ENCODE data around the gene ABCA4.

ABCA4 gene

DNA sequence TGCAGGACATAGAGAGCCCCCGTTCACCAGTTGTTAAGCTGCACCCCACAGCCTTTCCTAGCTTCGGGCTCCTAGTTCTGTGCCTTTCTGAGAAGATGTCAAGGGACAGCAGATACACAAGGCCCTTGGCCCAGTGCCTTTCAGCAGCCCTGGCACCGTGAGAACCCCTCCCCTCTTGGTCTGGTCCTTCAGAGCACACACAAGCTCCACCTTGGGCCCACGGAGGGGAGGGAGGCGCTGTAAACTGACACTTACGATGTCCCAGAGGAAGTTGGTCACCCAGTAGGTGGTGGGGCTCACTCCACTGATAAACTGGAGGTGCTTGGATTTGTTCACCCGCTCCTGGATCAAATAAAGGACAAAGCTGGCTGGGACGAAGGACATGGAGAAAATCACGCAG, 101.6 kb downstream of the ABCA4 start:
- no peak overlapping the region for H3K4me3 ChIP-seq (replicated peaks in 1 of 2; ENCODE audit: low read depth in 2 of 2, low read length in 2 of 2)
- no peak for DNase-seq (ENCODE audit: low read depth in 2 of 2)
- TF ChIP-seq, protein P1, sequence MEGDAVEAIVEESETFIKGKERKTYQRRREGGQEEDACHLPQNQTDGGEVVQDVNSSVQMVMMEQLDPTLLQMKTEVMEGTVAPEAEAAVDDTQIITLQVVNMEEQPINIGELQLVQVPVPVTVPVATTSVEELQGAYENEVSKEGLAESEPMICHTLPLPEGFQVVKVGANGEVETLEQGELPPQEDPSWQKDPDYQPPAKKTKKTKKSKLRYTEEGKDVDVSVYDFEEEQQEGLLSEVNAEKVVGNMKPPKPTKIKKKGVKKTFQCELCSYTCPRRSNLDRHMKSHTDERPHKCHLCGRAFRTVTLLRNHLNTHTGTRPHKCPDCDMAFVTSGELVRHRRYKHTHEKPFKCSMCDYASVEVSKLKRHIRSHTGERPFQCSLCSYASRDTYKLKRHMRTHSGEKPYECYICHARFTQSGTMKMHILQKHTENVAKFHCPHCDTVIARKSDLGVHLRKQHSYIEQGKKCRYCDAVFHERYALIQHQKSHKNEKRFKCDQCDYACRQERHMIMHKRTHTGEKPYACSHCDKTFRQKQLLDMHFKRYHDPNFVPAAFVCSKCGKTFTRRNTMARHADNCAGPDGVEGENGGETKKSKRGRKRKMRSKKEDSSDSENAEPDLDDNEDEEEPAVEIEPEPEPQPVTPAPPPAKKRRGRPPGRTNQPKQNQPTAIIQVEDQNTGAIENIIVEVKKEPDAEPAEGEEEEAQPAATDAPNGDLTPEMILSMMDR (IDR thresholded peaks at IDR 0.05; ENCODE audit: low read depth, low read length) = no peak

DNA sequence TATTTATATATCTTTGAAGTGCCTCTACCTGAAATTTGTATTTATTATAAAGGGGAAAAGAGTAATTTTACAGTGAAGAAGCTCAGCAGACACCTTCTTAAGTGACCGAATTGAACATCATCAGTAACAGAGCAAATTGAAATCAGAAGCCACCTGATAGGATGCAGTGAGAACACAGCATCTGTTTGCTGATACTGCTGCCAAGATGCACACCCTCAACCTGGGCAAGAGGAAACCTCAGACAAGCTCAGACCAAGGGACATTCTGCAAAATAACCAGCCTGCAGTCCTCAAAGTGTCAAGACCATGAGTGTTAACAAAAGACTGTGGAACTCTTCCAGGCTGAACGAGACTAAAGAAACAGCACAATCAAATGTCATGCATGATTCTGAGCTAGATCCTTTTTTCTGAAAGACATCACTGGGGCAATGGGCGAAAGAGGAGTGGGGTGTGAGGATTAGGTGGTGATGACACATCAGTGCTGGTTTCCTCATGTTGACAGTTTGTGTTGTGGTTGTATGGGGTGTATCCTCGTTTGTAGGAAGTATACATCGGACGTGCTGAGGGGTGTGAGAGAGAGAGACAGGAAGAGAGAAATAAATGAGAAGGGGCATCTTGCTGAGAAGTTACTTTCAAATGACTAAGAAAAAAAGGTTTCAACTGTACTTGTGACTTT, 103.7 kb downstream of the ABCA4 start:
- TF ChIP-seq, protein P1 (IDR thresholded peaks at IDR 0.05; ENCODE audit: low read depth, low read length) = no peak
- no peak overlapping the region for H3K4me3 ChIP-seq (replicated peaks in 1 of 2; ENCODE audit: low read depth in 2 of 2, low read length in 2 of 2)
- DNase-seq (ENCODE audit: low read depth in 2 of 2) = no peak

- DNase-seq (ENCODE audit: low read depth in 2 of 2) = no peak
- H3K4me3 ChIP-seq (replicated peaks in 1 of 2; ENCODE audit: low read depth in 2 of 2, low read length in 2 of 2) = no peak overlapping the region
- TF ChIP-seq, protein P1 (IDR thresholded peaks at IDR 0.05; ENCODE audit: low read depth, low read length) = no peak
Measured at GRCh38 chr1:94015489-94015817, 105.5 kb downstream of the ABCA4 start.

DNA sequence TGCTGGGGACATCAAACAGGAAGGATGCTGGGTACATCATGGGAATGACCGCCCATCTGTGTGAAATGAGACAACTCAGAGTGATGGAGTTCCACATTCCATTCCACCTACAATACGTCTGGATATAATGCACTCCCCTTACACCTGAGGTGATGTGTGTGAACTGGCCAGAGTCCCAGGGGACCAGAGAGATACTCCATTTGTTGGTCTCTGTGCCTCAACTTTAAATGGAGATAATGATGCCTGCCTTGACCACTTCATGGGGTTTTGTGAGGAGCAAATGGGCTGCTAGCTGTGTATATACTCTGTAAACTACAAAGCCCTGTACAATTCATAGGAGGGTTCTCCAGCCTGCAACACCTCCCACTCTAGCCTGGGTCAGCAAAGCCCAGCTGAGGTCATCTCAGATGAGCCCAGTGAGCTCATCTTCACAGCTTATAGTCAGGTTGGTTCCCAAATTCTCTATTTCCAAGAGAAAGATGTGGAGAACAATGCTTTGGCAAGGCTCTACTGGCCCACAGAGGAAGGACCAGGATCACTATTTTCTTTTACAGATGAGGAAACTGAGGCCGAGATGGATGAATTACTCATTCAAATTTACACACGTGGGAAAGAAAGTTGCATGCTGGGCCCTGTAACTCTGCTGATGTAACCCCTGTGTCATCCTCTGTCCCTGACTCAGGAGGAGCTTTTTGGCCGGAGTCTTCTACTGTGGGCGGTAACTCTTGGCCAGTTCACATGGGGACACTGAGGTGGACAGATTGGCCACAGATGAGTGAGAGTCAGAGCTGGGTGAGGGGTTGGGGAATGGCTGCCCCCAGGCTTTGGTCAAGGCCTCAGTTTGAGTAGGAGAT, 106.1 kb downstream of the ABCA4 start:
- peak in 1 of 2 donors; percentile 80 for DNase-seq (ENCODE audit: low read depth in 2 of 2)
- TF ChIP-seq, protein P1 (IDR thresholded peaks at IDR 0.05; ENCODE audit: low read depth, low read length) = no peak
- no peak overlapping the region for H3K4me3 ChIP-seq (replicated peaks in 1 of 2; ENCODE audit: low read depth in 2 of 2, low read length in 2 of 2)

GRCh38 chr1:94014087-94014486, 106.9 kb downstream of the ABCA4 start:
- no peak overlapping the region for H3K4me3 ChIP-seq (replicated peaks in 1 of 2; ENCODE audit: low read depth in 2 of 2, low read length in 2 of 2)
- TF ChIP-seq, protein P1 (IDR thresholded peaks at IDR 0.05; ENCODE audit: low read depth, low read length) = no peak
- DNase-seq (ENCODE audit: low read depth in 2 of 2) = no peak

GRCh38 chr1:94013367-94013878, 107.5 kb downstream of the ABCA4 start:
- TF ChIP-seq, protein P1 (IDR thresholded peaks at IDR 0.05; ENCODE audit: low read depth, low read length) = no peak
- no peak for DNase-seq (ENCODE audit: low read depth in 2 of 2)
- no peak overlapping the region for H3K4me3 ChIP-seq (replicated peaks in 1 of 2; ENCODE audit: low read depth in 2 of 2, low read length in 2 of 2)

Data from cardiac fibroblast (primary cell).